OCI-LY1 (cell line): ENCODE data around the gene TTLL11.

Experiments
- H2AFZ ChIP-seq: fragments of 200-600 bp; sonication (generic), shearing (Covaris generic); 2 replicates; pipeline ENCODE4 v1.6.0; 2014; ENCODE audit warnings: antibody characterized with exemption, mild to moderate bottlenecking, low read length
- H3F3A ChIP-seq: fragments of 200-600 bp; sonication (generic), shearing (Covaris generic); 2 replicates; pipeline ENCODE4 v1.6.0; 2014; ENCODE audit warnings: mild to moderate bottlenecking, antibody characterized with exemption, low read length, moderate library complexity; ENCODE audit not compliant: insufficient read depth
- H3K27ac ChIP-seq: fragments of 200-600 bp; sonication (generic); 2 replicates; pipeline ENCODE4 v1.5.1; 2014; ENCODE audit warnings: low read length, mixed run types, mild to moderate bottlenecking, low read depth; ENCODE audit not compliant: poor library complexity, severe bottlenecking
- H3K27me3 ChIP-seq: fragments of 200-600 bp; sonication (generic); 2 replicates; pipeline ENCODE4 v1.6.0; 2014; ENCODE audit warnings: antibody characterized with exemption, mild to moderate bottlenecking, low read length, moderate library complexity; ENCODE audit not compliant: insufficient read depth
- H3K36me3 ChIP-seq: fragments of 200-600 bp; sonication (generic); 2 replicates; pipeline ENCODE4 v1.6.1; 2014; ENCODE audit warnings: mild to moderate bottlenecking, antibody characterized with exemption, low read length, moderate library complexity, mixed read lengths; ENCODE audit not compliant: insufficient read depth
- H3K4me1 ChIP-seq: fragments of 200-600 bp; sonication (generic); 2 replicates; pipeline ENCODE4 v1.5.1; 2014; ENCODE audit warnings: mild to moderate bottlenecking, low read length, moderate library complexity; ENCODE audit not compliant: insufficient read depth, severe bottlenecking
- H3K4me2 ChIP-seq: fragments of 200-600 bp; sonication (generic), shearing (Covaris generic); 2 replicates; pipeline ENCODE4 v1.6.1; 2014; ENCODE audit warnings: low read length
- H3K4me3 ChIP-seq: fragments of 200-600 bp; sonication (generic); 2 replicates; pipeline ENCODE4 v1.5.1; 2014; ENCODE audit warnings: low read length, low read depth, mild to moderate bottlenecking, mixed read lengths; ENCODE audit not compliant: poor library complexity, severe bottlenecking
- H3K79me2 ChIP-seq: fragments of 200-600 bp; shearing (Covaris generic); 2 replicates; pipeline ENCODE4 v1.6.1; 2016; ENCODE audit warnings: mixed run types, low read length, mixed read lengths; ENCODE audit not compliant: insufficient read depth
- H3K9ac ChIP-seq: fragments of 200-600 bp; sonication (generic), shearing (Covaris generic); 2 replicates; pipeline ENCODE4 v1.6.1; 2014; ENCODE audit warnings: mild to moderate bottlenecking, low read length, mixed read lengths
- H3K9me2 ChIP-seq: fragments of 200-600 bp; sonication (generic), shearing (Covaris generic); 2 replicates; pipeline ENCODE4 v1.6.1; 2014; ENCODE audit warnings: low read depth, mild to moderate bottlenecking, low read length, mixed read lengths
- H3K9me3 ChIP-seq: fragments of 200-600 bp; shearing (Covaris generic); 2 replicates; pipeline ENCODE4 v1.6.1; 2014; ENCODE audit warnings: low read length, mixed read lengths
- H4K20me1 ChIP-seq: fragments of 200-600 bp; sonication (generic), shearing (Covaris generic); 2 replicates; pipeline ENCODE4 v1.6.0; 2016; ENCODE audit warnings: mild to moderate bottlenecking, low read length; ENCODE audit not compliant: insufficient read depth
- EZH2 ChIP-seq: fragments of 200-600 bp; sonication (generic), shearing (Covaris generic); IDR thresholded peaks from 2 replicates; pipeline ENCODE4 v1.8.0; 2017; ENCODE audit warnings: borderline replicate concordance, mixed run types, mild to moderate bottlenecking, antibody characterized with exemption, low read length, moderate library complexity, mixed read lengths
- TF ChIP-seq, protein P1 (sequence below): fragments of 200-600 bp; sonication (generic), shearing (Covaris generic); IDR thresholded peaks from 2 replicates; pipeline ENCODE4 v1.5.1; 2017; ENCODE audit warnings: mild to moderate bottlenecking, antibody characterized with exemption, low read length, moderate library complexity, mixed read lengths

The TTLL11 gene

GRCh38 chr9:121859646-121860045 lies 233.5 kb downstream of the TTLL11 start:
- H3K27ac ChIP-seq, result no peak overlapping the region
- H2AFZ ChIP-seq, result no peak overlapping the region
- peaks cover 38% of the 10 kb centered on the region for H3K4me1 ChIP-seq
- H3K4me2 ChIP-seq, result no peak overlapping the region
- no peaks in the 10 kb centered on the region for H3K27me3 ChIP-seq
- H3K9me2 ChIP-seq, result no peaks in the 10 kb centered on the region
- TF ChIP-seq EZH2, result no peak
- TF ChIP-seq, protein P1, sequence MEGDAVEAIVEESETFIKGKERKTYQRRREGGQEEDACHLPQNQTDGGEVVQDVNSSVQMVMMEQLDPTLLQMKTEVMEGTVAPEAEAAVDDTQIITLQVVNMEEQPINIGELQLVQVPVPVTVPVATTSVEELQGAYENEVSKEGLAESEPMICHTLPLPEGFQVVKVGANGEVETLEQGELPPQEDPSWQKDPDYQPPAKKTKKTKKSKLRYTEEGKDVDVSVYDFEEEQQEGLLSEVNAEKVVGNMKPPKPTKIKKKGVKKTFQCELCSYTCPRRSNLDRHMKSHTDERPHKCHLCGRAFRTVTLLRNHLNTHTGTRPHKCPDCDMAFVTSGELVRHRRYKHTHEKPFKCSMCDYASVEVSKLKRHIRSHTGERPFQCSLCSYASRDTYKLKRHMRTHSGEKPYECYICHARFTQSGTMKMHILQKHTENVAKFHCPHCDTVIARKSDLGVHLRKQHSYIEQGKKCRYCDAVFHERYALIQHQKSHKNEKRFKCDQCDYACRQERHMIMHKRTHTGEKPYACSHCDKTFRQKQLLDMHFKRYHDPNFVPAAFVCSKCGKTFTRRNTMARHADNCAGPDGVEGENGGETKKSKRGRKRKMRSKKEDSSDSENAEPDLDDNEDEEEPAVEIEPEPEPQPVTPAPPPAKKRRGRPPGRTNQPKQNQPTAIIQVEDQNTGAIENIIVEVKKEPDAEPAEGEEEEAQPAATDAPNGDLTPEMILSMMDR, result no peak
- no peak overlapping the region for H3K9ac ChIP-seq
- no peaks in the 10 kb centered on the region for H3K9me3 ChIP-seq
- no peaks in the 10 kb centered on the region for H3K36me3 ChIP-seq
- H3K79me2 ChIP-seq, result no peaks in the 10 kb centered on the region
- H4K20me1 ChIP-seq, result no peaks in the 10 kb centered on the region
- H3K4me3 ChIP-seq, result no peak overlapping the region
- no peaks in the 10 kb centered on the region for H3F3A ChIP-seq

DNA sequence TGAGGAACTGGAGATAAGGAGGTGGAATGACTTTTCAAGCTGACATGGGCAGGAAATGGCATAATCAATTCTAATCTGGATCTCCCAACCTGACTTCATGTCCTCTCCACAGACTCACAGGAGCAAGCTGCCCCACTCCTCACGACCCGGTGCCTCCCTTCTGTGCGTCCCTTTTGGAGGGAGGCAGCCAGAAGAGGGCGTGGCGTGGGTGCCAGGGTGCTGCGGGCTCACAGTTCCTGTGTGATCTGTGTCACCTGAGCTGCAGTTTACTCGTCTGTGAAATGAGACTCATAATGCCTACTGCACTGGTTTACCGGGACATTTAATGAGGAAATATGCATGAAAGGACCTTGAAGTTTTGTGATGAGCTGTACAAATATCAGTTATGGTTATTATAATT lies 234.3 kb downstream of the TTLL11 start:
- no peaks in the 10 kb centered on the region for H3K79me2 ChIP-seq
- no peaks in the 10 kb centered on the region for H3K9me3 ChIP-seq
- no peaks in the 10 kb centered on the region for H3K27me3 ChIP-seq
- H3K4me1 ChIP-seq, result peaks cover 38% of the 10 kb centered on the region
- no peak overlapping the region for H3K27ac ChIP-seq
- H3K4me2 ChIP-seq, result peak overlapping the region; percentile 23; the same call in 1 of the 2 replicates
- H3K9ac ChIP-seq, result no peak overlapping the region; the same call in 1 of the 2 replicates
- H3K9me2 ChIP-seq, result no peaks in the 10 kb centered on the region
- TF ChIP-seq, protein P1, result peak; percentile 41; the same call in 1 of the 2 replicates
- no peak for TF ChIP-seq EZH2
- no peak overlapping the region for H3K4me3 ChIP-seq
- H3K36me3 ChIP-seq, result no peaks in the 10 kb centered on the region
- H4K20me1 ChIP-seq, result no peaks in the 10 kb centered on the region
- H2AFZ ChIP-seq, result no peak overlapping the region
- H3F3A ChIP-seq, result no peaks in the 10 kb centered on the region

DNA sequence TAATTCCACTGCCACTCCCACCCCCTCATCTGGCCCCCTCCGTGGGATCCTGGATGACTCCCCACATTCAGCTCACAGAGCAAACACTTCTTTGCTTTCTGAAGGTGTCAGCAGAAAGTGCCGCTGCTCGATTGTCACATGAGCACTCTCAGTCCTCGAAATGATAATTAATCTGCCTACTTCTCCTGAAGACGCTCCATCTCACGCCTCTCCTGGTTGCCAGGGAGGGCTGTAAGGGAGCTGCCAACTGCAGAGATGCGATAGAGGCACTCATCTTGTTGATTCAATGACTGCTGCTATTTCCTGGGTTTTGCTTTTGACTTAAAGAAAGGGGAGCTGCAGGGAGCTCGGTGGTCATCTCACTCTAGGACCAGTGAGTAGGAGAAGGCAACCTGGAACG lies 235.2 kb downstream of the TTLL11 start:
- Histone ChIP-seq H4K20me1 (no peaks in the 10 kb centered on the region), H2AFZ (no peak overlapping the region)

More for the DNA sequence above, 235.2 kb downstream of the TTLL11 start:
- Histone ChIP-seq H3K27me3 (no peaks in the 10 kb centered on the region), H3K27ac (no peak overlapping the region), H3K9me2 (no peaks in the 10 kb centered on the region), H3K4me3 (no peak overlapping the region), H3K4me2 (peak overlapping the region; percentile 13; the same call in 1 of the 2 replicates), H3K79me2 (no peaks in the 10 kb centered on the region), H3K9ac (peak overlapping the region; percentile 8; the same call in 1 of the 2 replicates), H3K36me3 (no peaks in the 10 kb centered on the region), H3F3A (no peaks in the 10 kb centered on the region), H3K4me1 (peaks cover 38% of the 10 kb centered on the region), H3K9me3 (no peaks in the 10 kb centered on the region)
- TF ChIP-seq EZH2, result no peak
- TF ChIP-seq, protein P1, result no peak
